ENCODE measurements around the gene ZMYM3. TPM values are rescaled to one million over a fixed set of nuclear protein-coding genes. Genes with fewer than 3 reads are reported as not detected.

The ZMYM3 gene
- polyA plus RNA-seq, 1 donor (not counting 4 experiments of a cell fraction or from before 2014, with no cell fraction given): 7.7 TPM

DNA sequence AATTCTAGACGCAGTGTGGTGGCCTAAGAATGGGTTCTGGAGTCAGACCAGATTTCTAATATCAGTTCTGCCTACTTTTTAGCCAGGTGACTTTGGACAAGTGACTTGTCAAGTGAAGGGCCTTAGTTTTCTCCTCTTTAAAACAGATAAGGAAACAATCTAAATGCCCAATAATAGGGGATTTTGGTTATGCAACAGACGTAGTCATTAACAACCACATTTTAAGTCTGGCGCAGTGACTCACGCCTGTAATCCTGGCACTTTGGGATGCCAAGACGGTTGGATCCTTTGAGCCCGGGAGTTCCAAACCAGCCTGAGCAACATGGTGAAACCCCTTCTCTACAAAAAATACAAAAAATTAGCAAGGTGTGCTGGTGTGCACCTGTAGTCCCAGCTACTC is 2.1 kb upstream of the ZMYM3 start:
- DNase-seq (ENCODE audit: low read depth, low spot score): no peak
- no peak overlapping the region for H3K27ac ChIP-seq (ENCODE audit: control insufficient read depth, insufficient read depth, low read length)
- dilution Hi-C loops (cut with MboI; ENCODE audit: extremely low pct_ligation_motif_present, low sequenced_read_pairs): no loop called here
- no peaks in the 10 kb centered on the region for H3K27me3 ChIP-seq (ENCODE audit: control insufficient read depth, extremely low read depth, insufficient read depth, low read length)
- no peaks in the 10 kb centered on the region for H3K9me3 ChIP-seq (ENCODE audit: control insufficient read depth, low read depth, low read length)
- no peaks in the 10 kb centered on the region for H3K36me3 ChIP-seq (ENCODE audit: control insufficient read depth in 2 of 2, extremely low read depth in 1 of 2, insufficient read depth in 2 of 2, low read length in 2 of 2)
- no peaks in the 10 kb centered on the region for H4K20me1 ChIP-seq (ENCODE audit: control insufficient read depth, extremely low read depth, insufficient read depth, low read length)
- H3K9ac ChIP-seq (ENCODE audit: control insufficient read depth, extremely low read depth, insufficient read depth, low read length): no peak overlapping the region
- H3K4me2 ChIP-seq (ENCODE audit: control insufficient read depth, extremely low read depth, insufficient read depth, low read depth, low read length): no peak overlapping the region
- H3K4me1 ChIP-seq (ENCODE audit: control insufficient read depth, extremely low read depth, insufficient read depth, low read length): peaks cover 2% of the 10 kb centered on the region
- no peak for TF ChIP-seq EZH2 (IDR thresholded peaks at IDR 0.05; ENCODE audit: low read length)
- TF ChIP-seq, protein P1, sequence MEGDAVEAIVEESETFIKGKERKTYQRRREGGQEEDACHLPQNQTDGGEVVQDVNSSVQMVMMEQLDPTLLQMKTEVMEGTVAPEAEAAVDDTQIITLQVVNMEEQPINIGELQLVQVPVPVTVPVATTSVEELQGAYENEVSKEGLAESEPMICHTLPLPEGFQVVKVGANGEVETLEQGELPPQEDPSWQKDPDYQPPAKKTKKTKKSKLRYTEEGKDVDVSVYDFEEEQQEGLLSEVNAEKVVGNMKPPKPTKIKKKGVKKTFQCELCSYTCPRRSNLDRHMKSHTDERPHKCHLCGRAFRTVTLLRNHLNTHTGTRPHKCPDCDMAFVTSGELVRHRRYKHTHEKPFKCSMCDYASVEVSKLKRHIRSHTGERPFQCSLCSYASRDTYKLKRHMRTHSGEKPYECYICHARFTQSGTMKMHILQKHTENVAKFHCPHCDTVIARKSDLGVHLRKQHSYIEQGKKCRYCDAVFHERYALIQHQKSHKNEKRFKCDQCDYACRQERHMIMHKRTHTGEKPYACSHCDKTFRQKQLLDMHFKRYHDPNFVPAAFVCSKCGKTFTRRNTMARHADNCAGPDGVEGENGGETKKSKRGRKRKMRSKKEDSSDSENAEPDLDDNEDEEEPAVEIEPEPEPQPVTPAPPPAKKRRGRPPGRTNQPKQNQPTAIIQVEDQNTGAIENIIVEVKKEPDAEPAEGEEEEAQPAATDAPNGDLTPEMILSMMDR (optimal IDR thresholded peaks at IDR 0.05 in 1 of 3, IDR thresholded peaks at IDR 0.05 in 1 of 3, conservative IDR thresholded peaks at IDR 0.05 in 1 of 3; ENCODE audit: extremely low read depth in 1 of 3, insufficient read depth in 2 of 3, low read length in 3 of 3): no peak
- no peak for FAIRE-seq
- no peak overlapping the region for H3K4me3 ChIP-seq (ENCODE audit: control insufficient read depth in 2 of 3, extremely low read depth in 1 of 3, insufficient read depth in 2 of 3, low read depth in 1 of 3, low read length in 3 of 3)
- no peaks in the 10 kb centered on the region for H3K9me1 ChIP-seq (ENCODE audit: control insufficient read depth, extremely low read depth, insufficient read depth, low read length)
- H2AFZ ChIP-seq (ENCODE audit: control insufficient read depth, low read length): peak overlapping the region; percentile 54
- H3K79me2 ChIP-seq (ENCODE audit: control insufficient read depth, insufficient read depth, low read length): peaks cover 3% of the 10 kb centered on the region

DNA sequence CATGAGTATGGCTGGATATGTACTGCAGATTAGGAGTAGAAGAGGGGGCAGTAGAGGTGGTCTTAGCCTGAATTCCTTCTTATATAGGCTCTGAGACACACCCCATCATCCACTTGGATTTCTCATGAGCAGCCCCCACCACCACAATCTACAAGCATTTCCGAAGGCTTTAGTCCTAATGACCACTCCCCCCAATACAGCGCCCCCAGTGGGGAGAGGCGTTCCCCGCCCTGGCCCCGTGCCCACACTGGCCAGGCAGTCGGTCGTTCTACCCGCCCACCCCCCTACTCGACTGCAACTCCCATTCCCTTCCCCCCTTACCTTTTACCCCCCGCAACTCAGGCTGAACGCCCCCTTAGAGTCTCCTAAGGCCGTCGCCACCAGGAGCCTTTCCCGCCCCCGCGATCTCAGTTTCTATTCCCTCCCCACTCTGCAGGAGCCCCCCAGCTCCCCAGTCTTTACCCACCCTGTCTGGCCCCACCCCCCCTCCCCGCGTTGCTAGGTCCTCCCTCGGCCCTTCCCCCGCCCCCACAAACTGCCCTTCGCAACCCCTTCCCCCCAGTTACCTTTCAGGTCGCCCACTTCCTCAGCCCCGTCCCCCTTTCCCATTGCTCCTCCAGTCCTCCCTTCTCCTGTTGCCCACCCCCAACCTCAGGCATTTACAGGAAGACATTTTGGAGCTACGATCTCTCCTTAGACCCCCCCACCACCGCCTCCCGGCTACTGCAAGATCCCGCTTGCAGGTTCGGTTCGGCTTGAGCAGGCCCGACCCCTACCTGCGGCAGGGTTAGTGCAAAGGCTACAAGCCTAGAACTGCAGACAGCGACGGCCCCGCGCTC is 468 bp downstream of the ZMYM3 start:
- peak overlapping the region; percentile 63 to 74 (median 69) for H3K4me3 ChIP-seq (ENCODE audit: control insufficient read depth in 2 of 3, extremely low read depth in 1 of 3, insufficient read depth in 2 of 3, low read depth in 1 of 3, low read length in 3 of 3)
- FAIRE-seq: no peak
- H3K9me1 ChIP-seq (ENCODE audit: control insufficient read depth, extremely low read depth, insufficient read depth, low read length): no peaks in the 10 kb centered on the region
- peak overlapping the region; percentile 60 for H2AFZ ChIP-seq (ENCODE audit: control insufficient read depth, low read length)
- H4K20me1 ChIP-seq (ENCODE audit: control insufficient read depth, extremely low read depth, insufficient read depth, low read length): no peaks in the 10 kb centered on the region
- peak overlapping the region; percentile 31 for H3K27ac ChIP-seq (ENCODE audit: control insufficient read depth, insufficient read depth, low read length)
- dilution Hi-C loops (cut with MboI; ENCODE audit: extremely low pct_ligation_motif_present, low sequenced_read_pairs): no loop called here
- H3K27me3 ChIP-seq (ENCODE audit: control insufficient read depth, extremely low read depth, insufficient read depth, low read length): no peaks in the 10 kb centered on the region
- peak overlapping the region; percentile 64 for H3K4me2 ChIP-seq (ENCODE audit: control insufficient read depth, extremely low read depth, insufficient read depth, low read depth, low read length)
- TF ChIP-seq EZH2 (IDR thresholded peaks at IDR 0.05; ENCODE audit: low read length): no peak
- TF ChIP-seq, protein P1 (optimal IDR thresholded peaks at IDR 0.05 in 1 of 3, IDR thresholded peaks at IDR 0.05 in 1 of 3, conservative IDR thresholded peaks at IDR 0.05 in 1 of 3; ENCODE audit: extremely low read depth in 1 of 3, insufficient read depth in 2 of 3, low read length in 3 of 3): peak in 2 of 3 experiments; percentile 27 to 58
- no peaks in the 10 kb centered on the region for H3K9me3 ChIP-seq (ENCODE audit: control insufficient read depth, low read depth, low read length)
- H3K79me2 ChIP-seq (ENCODE audit: control insufficient read depth, insufficient read depth, low read length): peaks cover 3% of the 10 kb centered on the region
- H3K36me3 ChIP-seq (ENCODE audit: control insufficient read depth in 2 of 2, extremely low read depth in 1 of 2, insufficient read depth in 2 of 2, low read length in 2 of 2): no peaks in the 10 kb centered on the region
- no peak for DNase-seq (ENCODE audit: low read depth, low spot score)
- H3K9ac ChIP-seq (ENCODE audit: control insufficient read depth, extremely low read depth, insufficient read depth, low read length): peak overlapping the region; percentile 72
- peaks cover 2% of the 10 kb centered on the region for H3K4me1 ChIP-seq (ENCODE audit: control insufficient read depth, extremely low read depth, insufficient read depth, low read length)
